ENCODE results near the gene RBFOX2. TPM values are rescaled to one million over a fixed set of nuclear protein-coding genes. Genes with fewer than 3 reads are reported as not detected.

Gene RBFOX2
- total and polyA plus RNA-seq, 2 experiments from 2014 or later = 299 to 339 TPM

DNA sequence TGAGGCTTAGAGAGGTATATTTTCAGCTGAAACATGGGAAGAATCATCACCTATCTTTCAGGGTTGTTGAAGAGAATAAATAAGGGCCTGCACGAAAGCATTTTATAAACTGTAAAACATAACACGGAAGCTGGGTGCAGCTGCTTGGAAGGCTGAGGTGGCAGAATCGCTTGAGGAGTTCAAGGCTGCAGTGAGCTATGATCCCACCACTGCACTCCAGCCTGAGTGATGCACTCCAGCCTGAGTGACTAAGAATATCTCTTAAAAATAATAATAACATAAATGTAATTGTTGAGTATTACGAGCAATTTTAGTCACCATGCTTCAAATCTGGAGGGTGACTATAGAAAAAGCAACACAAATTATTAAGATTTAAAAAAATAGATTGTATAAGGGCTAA lies 16.3 kb downstream of the RBFOX2 start:
- Histone ChIP-seq H3K4me1 (ENCODE audit: low read depth) (peaks cover 41% of the 10 kb centered on the region), H3K27me3 (no peaks in the 10 kb centered on the region), H3K9me3 (ENCODE audit: low read depth) (no peaks in the 10 kb centered on the region), H3K4me3 (no peak overlapping the region), H3K27ac (no peak overlapping the region), H3K36me3 (no peaks in the 10 kb centered on the region)
- no peak for DNase-seq (ENCODE audit: low read depth in 1 of 2, low spot score in 1 of 2)
- TF ChIP-seq, protein P1, sequence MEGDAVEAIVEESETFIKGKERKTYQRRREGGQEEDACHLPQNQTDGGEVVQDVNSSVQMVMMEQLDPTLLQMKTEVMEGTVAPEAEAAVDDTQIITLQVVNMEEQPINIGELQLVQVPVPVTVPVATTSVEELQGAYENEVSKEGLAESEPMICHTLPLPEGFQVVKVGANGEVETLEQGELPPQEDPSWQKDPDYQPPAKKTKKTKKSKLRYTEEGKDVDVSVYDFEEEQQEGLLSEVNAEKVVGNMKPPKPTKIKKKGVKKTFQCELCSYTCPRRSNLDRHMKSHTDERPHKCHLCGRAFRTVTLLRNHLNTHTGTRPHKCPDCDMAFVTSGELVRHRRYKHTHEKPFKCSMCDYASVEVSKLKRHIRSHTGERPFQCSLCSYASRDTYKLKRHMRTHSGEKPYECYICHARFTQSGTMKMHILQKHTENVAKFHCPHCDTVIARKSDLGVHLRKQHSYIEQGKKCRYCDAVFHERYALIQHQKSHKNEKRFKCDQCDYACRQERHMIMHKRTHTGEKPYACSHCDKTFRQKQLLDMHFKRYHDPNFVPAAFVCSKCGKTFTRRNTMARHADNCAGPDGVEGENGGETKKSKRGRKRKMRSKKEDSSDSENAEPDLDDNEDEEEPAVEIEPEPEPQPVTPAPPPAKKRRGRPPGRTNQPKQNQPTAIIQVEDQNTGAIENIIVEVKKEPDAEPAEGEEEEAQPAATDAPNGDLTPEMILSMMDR (IDR thresholded peaks at IDR 0.05; ENCODE audit: low read depth, low read length) = no peak

DNA sequence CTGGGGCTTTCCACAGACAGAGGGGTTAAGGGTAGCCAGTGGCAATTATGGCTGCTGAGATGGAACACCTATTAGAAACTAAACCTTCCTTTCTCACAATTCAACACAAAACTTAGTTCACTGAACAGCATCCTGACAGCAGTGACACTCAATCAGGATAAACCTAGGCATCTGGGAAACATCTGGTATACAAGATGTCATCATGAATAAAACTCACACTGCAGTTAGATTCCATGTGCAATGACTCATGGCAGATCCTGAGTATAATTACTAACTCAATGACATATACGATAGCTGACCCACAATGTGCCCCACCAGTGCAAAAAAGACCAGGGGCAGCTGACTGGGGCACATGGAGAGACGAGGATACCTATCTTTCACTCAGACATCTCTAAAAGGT lies 17.7 kb downstream of the RBFOX2 start:
- Histone ChIP-seq H3K27ac (peak overlapping the region; percentile 74), H3K36me3 (no peaks in the 10 kb centered on the region), H3K4me3 (no peak overlapping the region)

DNA sequence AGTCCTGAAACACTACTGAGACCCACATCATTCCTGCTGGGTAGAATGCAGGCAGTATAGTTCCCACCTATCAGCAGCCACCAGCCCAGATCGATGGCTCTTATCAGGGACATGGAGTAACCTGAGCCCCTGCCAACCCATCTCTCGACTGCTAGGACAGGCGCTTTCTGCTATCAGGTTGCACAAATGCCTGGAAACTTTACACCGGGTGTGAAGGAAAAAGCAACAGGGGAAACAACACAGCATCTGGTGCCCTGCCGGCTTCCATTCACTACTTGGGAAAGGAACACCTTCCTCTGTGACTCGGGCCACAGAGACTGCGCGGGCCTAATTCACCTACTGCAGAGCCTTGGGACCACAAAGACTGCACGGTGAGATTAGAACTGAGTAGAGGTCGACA lies 18.5 kb downstream of the RBFOX2 start:
- Histone ChIP-seq H3K36me3 (no peaks in the 10 kb centered on the region), H3K4me1 (ENCODE audit: low read depth) (peaks cover 32% of the 10 kb centered on the region), H3K27me3 (no peaks in the 10 kb centered on the region), H3K9me3 (ENCODE audit: low read depth) (no peaks in the 10 kb centered on the region), H3K27ac (peak overlapping the region; percentile 74), H3K4me3 (no peak overlapping the region)
- TF ChIP-seq, protein P1 (IDR thresholded peaks at IDR 0.05; ENCODE audit: low read depth, low read length) = no peak
- DNase-seq (ENCODE audit: low read depth in 1 of 2, low spot score in 1 of 2) = peak in 1 of 2 donors; percentile 76

More for the DNA sequence above, 17.7 kb downstream of the RBFOX2 start:
- peak in 1 of 2 donors; percentile 72 for DNase-seq (ENCODE audit: low read depth in 1 of 2, low spot score in 1 of 2)
- Histone ChIP-seq H3K4me1 (ENCODE audit: low read depth) (peaks cover 39% of the 10 kb centered on the region), H3K9me3 (ENCODE audit: low read depth) (no peaks in the 10 kb centered on the region), H3K27me3 (no peaks in the 10 kb centered on the region)
- TF ChIP-seq, protein P1 (IDR thresholded peaks at IDR 0.05; ENCODE audit: low read depth, low read length) = no peak

DNA sequence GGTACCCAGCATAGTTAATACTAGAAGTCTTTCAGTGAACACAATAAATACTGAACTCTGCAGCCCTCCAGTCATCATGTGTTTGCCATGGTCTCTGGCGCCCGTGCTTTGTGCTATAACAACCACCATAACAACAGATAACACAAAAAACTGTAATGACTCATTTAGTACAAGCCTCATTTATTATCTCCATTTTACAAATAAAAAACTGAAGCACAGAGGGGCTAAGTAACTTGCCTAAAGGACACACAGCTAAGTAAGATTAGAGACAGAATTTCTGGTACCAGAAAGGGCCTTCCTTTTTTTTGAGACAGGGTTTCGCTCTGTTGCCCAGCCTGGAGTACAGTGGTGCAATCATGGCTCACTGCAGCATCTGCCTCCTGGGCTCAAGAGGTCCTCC lies 19.5 kb downstream of the RBFOX2 start:
- no peak overlapping the region for H3K4me3 ChIP-seq
- no peaks in the 10 kb centered on the region for H3K27me3 ChIP-seq
- H3K27ac ChIP-seq = peak overlapping the region; percentile 74
- no peaks in the 10 kb centered on the region for H3K9me3 ChIP-seq (ENCODE audit: low read depth)
- no peaks in the 10 kb centered on the region for H3K36me3 ChIP-seq
- TF ChIP-seq, protein P1 (IDR thresholded peaks at IDR 0.05; ENCODE audit: low read depth, low read length) = no peak
- H3K4me1 ChIP-seq (ENCODE audit: low read depth) = peaks cover 25% of the 10 kb centered on the region
- DNase-seq (ENCODE audit: low read depth in 1 of 2, low spot score in 1 of 2) = peak in 1 of 2 donors; percentile 76

DNA sequence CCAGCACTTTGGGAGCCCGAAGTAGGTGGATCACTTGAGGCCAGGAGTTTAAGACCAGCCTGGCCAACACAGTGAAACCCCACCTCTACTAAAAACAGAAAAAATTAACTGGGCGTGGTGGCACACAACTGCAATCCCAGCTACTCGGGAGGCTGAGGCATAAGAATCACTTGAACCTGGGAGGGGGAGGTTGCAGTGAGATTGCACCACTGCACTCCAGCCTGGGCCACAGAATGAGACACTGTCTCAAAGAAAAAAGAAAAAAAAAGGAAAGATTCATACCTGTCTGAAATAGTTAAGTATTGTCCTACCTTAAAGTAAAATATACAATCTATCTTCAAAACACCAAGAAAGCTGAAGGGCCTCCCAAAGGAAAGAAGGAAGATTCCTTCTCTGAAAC lies 20.1 kb downstream of the RBFOX2 start:
- no peak overlapping the region for H3K4me3 ChIP-seq
- H3K27me3 ChIP-seq = no peaks in the 10 kb centered on the region
- TF ChIP-seq, protein P1 (IDR thresholded peaks at IDR 0.05; ENCODE audit: low read depth, low read length) = no peak
- peak overlapping the region; percentile 74 for H3K27ac ChIP-seq
- DNase-seq (ENCODE audit: low read depth in 1 of 2, low spot score in 1 of 2) = no peak
- H3K4me1 ChIP-seq (ENCODE audit: low read depth) = peaks cover 25% of the 10 kb centered on the region
- no peaks in the 10 kb centered on the region for H3K9me3 ChIP-seq (ENCODE audit: low read depth)
- no peaks in the 10 kb centered on the region for H3K36me3 ChIP-seq

DNA sequence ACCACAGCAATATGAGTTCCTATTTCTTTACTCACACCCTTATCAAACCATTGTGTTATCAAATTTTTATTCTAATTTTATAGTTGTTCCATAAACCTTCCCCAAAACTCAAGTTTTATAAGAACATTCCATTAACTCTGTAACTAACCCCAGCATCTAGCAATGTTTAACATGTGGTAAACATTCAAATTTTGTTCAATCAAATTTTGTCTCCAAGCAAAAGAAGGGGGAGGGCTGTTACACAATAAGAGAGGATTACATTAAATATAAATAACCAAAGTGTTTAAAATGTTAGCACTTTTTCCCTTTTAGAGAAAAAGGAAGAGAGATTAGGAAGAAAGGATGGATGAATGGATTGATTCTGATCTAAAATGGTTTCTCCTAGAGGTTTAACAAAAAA lies 20.5 kb downstream of the RBFOX2 start:
- no peak for DNase-seq (ENCODE audit: low read depth in 1 of 2, low spot score in 1 of 2)
- TF ChIP-seq, protein P1 (IDR thresholded peaks at IDR 0.05; ENCODE audit: low read depth, low read length) = no peak
- no peaks in the 10 kb centered on the region for H3K9me3 ChIP-seq (ENCODE audit: low read depth)
- H3K4me3 ChIP-seq = no peak overlapping the region
- H3K4me1 ChIP-seq (ENCODE audit: low read depth) = peaks cover 25% of the 10 kb centered on the region
- H3K27ac ChIP-seq = no peak overlapping the region
- no peaks in the 10 kb centered on the region for H3K36me3 ChIP-seq
- no peaks in the 10 kb centered on the region for H3K27me3 ChIP-seq

Data from cardiac muscle cell (in vitro differentiated cells and primary cell).